ENCODE data around the gene MAD2L1BP.

Gene MAD2L1BP

GRCh38 chr6:43683708-43684455 is 48.2 kb downstream of the MAD2L1BP start:
- peak; percentile 31 to 65 (median 54) for DNase-seq

GRCh38 chr6:43687079-43687436 is 51.4 kb downstream of the MAD2L1BP start:
- DNase-seq = peak in 3 of 4 experiments; percentile 19 to 41 (median 24)

- peak; percentile 84 to 92 (median 90) for DNase-seq
Measured at GRCh38 chr6:43687437-43688347, 52.1 kb downstream of the MAD2L1BP start, which contains the start of gene MRPS18A. Gene MRPS18A, minus strand, starts transcription at chr6:43687791. Its CDS starts 12 bp downstream, at chr6:43687779.

- no peak for DNase-seq
Measured at GRCh38 chr6:43689421-43689820, 53.8 kb downstream of the MAD2L1BP start.

All from suppressor macrophage (primary cell).